Measurements from ENCODE around the gene TOX2.

GRCh38 chr20:44021186-44021585 is 106.5 kb downstream of the TOX2 start:
- no peak for TF ChIP-seq CTCF (tag by site-specific recombination; IDR thresholded peaks at IDR 0.05)
- TF ChIP-seq KLF8 (tag by site-specific recombination; IDR thresholded peaks at IDR 0.05), result no peak
- TF ChIP-seq ZSCAN30 (tag by site-specific recombination; IDR thresholded peaks at IDR 0.05), result no peak

All from HEK293 (cell line).